H1 (cell line): ENCODE results near the gene CRYM. TPM values are rescaled to one million over a fixed set of nuclear protein-coding genes. Genes with fewer than 3 reads are reported as not detected.

ENCODE experiments used
- CTCF ChIA-PET: fragments of 300-600 bp; sonication (Branson Sonifier 250); formaldehyde crosslinking; loops from one replicate; lab custom pipeline; 2021; ENCODE audit not compliant: partially characterized antibody; lab: Charles Lee
- POLR2A ChIA-PET: fragments of 300-600 bp; sonication (Branson Sonifier 250); formaldehyde crosslinking; loops from one replicate; lab custom pipeline; 2021; ENCODE audit warnings: inconsistent platforms; ENCODE audit not compliant: partially characterized antibody; lab: Charles Lee
- DNase-seq, 2 experiments: peaks; one replicate each; pipeline versions ENCODE4 v3.0.0 to v3.0.0-alpha.2; 2010 to 2022; ENCODE audit warnings: low spot score in 2 of 2, low read depth in 1 of 2, mixed read lengths in 1 of 2
- FAIRE-seq: peaks from 2 replicates; lab custom pipeline; 2011; peaks lifted over from hg19 to GRCh38; lab: Jason Lieb, UNC
- H2AFZ ChIP-seq: 2 replicates; pipeline ENCODE4 v1.8.1; 2012; ENCODE audit warnings: low read length, inconsistent platforms
- H2AK5ac ChIP-seq: 2 replicates; pipeline ENCODE4 v1.6.1; 2013; ENCODE audit warnings: low read depth, low read length
- H2BK120ac ChIP-seq: replicated peaks from 2 replicates; pipeline ENCODE3; 2013; ENCODE audit warnings: low read depth, low read length, inconsistent platforms
- H2BK12ac ChIP-seq: 2 replicates; pipeline ENCODE4 v1.6.1; 2013; ENCODE audit warnings: low read depth, low read length
- H2BK15ac ChIP-seq: 2 replicates; pipeline ENCODE4 v1.6.1; 2013; ENCODE audit warnings: low read length
- H2BK20ac ChIP-seq: 2 replicates; pipeline ENCODE4 v1.6.1; 2013; ENCODE audit warnings: low read length
- H2BK5ac ChIP-seq: 2 replicates; pipeline ENCODE4 v1.6.1; 2013; ENCODE audit warnings: low read depth, low read length
- H3K14ac ChIP-seq: 2 replicates; pipeline ENCODE4 v1.6.1; 2013; ENCODE audit warnings: inconsistent platforms; ENCODE audit not compliant: insufficient read length
- H3K18ac ChIP-seq: 2 replicates; pipeline ENCODE4 v1.6.1; 2013; ENCODE audit warnings: low read length; ENCODE audit errors: extremely low read depth
- H3K23ac ChIP-seq: 2 replicates; pipeline ENCODE4 v1.6.1; 2013; ENCODE audit warnings: inconsistent platforms; ENCODE audit not compliant: insufficient read length
- H3K23me2 ChIP-seq: 2 replicates; pipeline ENCODE4 v1.6.1; 2013; ENCODE audit warnings: low read depth, low read length
- H3K27ac ChIP-seq: 2 replicates; pipeline ENCODE4 v1.6.1; 2011; ENCODE audit warnings: low read depth, low read length, inconsistent platforms
- H3K27me3 ChIP-seq, 4 experiments: replicated peaks in 1 of 4; 1 replicate in 1 of 4; 2 replicates in 3 of 4; pipeline versions ENCODE4 v1.6.1 to v1.8.1; 2011 to 2013; ENCODE audit warnings: low read length in 3 of 4, mild to moderate bottlenecking in 3 of 4, inconsistent platforms in 2 of 4, mixed read lengths in 2 of 4, moderate library complexity in 1 of 4; ENCODE audit not compliant: control insufficient read depth in 3 of 4, insufficient read depth in 3 of 4; ENCODE audit errors: extremely low read depth in 1 of 4
- H3K36me3 ChIP-seq, 4 experiments: 2 replicates each; pipeline versions ENCODE4 v1.6.1 to v1.8.1; 2011 to 2013; ENCODE audit warnings: mild to moderate bottlenecking in 4 of 4, low read length in 3 of 4, moderate library complexity in 2 of 4, control low read depth in 1 of 4, inconsistent platforms in 1 of 4; ENCODE audit not compliant: insufficient read depth in 4 of 4, control insufficient read depth in 2 of 4
- H3K4ac ChIP-seq: replicated peaks from 2 replicates; pipeline ENCODE3; 2013; ENCODE audit warnings: low read length, low read depth, mixed read lengths, inconsistent platforms; ENCODE audit not compliant: insufficient read length
- H3K4me1 ChIP-seq, 4 experiments: replicated peaks in 1 of 4; 1 replicate in 1 of 4; 2 replicates in 3 of 4; pipeline versions ENCODE4 v1.6.1 to v1.8.1; 2011 to 2013; ENCODE audit warnings: low read length in 3 of 4, inconsistent platforms in 2 of 4, mixed read lengths in 1 of 4; ENCODE audit not compliant: insufficient read depth in 4 of 4, control insufficient read depth in 3 of 4
- H3K4me2 ChIP-seq, 2 experiments: 2 replicates each; pipeline versions ENCODE4 v1.6.1 to v1.8.1; 2011 to 2013; ENCODE audit warnings: low read depth in 2 of 2, low read length in 2 of 2, control low read depth in 1 of 2, inconsistent platforms in 1 of 2, mild to moderate bottlenecking in 1 of 2; ENCODE audit not compliant: insufficient read depth in 1 of 2
- H3K4me3 ChIP-seq, 4 experiments: fragments of 200-600, 300-600 bp in 1 of 4; sonication (generic), shearing (Covaris generic), sonication (Bioruptor Twin) in 1 of 4; 2 replicates each; pipeline versions ENCODE4 v1.5.1 to v1.8.1; 2011 to 2016; ENCODE audit warnings: low read length in 4 of 4, low read depth in 3 of 4, control low read depth in 2 of 4, inconsistent platforms in 2 of 4, mild to moderate bottlenecking in 2 of 4, mixed read lengths in 1 of 4, moderate library complexity in 1 of 4; ENCODE audit not compliant: insufficient read depth in 2 of 4; ENCODE audit errors: extremely low read depth in 1 of 4
- H3K56ac ChIP-seq: replicated peaks from 2 replicates; pipeline ENCODE3; 2013; ENCODE audit warnings: low read depth, mild to moderate bottlenecking, mixed read lengths, low read length, inconsistent platforms; ENCODE audit not compliant: insufficient read length
- H3K79me1 ChIP-seq: 2 replicates; pipeline ENCODE4 v1.6.1; 2013; ENCODE audit warnings: low read depth, low read length, control low read depth
- H3K79me2 ChIP-seq, 2 experiments: 2 replicates each; pipeline versions ENCODE4 v1.6.1 to v1.8.1; 2012 to 2013; ENCODE audit warnings: low read length in 2 of 2, mild to moderate bottlenecking in 2 of 2, inconsistent platforms in 1 of 2; ENCODE audit not compliant: insufficient read depth in 2 of 2, control insufficient read depth in 1 of 2
- H3K9ac ChIP-seq, 4 experiments: replicated peaks in 1 of 4; 1 replicate in 1 of 4; 2 replicates in 3 of 4; pipeline versions ENCODE4 v1.6.1 to v1.8.1; 2011 to 2013; ENCODE audit warnings: low read depth in 3 of 4, low read length in 3 of 4, control low read depth in 2 of 4, mild to moderate bottlenecking in 2 of 4, moderate library complexity in 2 of 4, inconsistent platforms in 1 of 4; ENCODE audit errors: extremely low read depth in 1 of 4
- H3K9me3 ChIP-seq, 2 experiments: 2 replicates each; pipeline versions ENCODE4 v1.6.1 to v1.8.1; 2012 to 2013; ENCODE audit warnings: mild to moderate bottlenecking in 2 of 2, moderate library complexity in 2 of 2, control low read depth in 1 of 2, inconsistent platforms in 1 of 2, low read depth in 1 of 2, low read length in 1 of 2, mixed read lengths in 1 of 2; ENCODE audit not compliant: insufficient read depth in 2 of 2
- H4K20me1 ChIP-seq, 2 experiments: replicated peaks in 1 of 2; 2 replicates each; pipeline versions ENCODE3 to v1.8.1; 2011 to 2013; ENCODE audit warnings: inconsistent platforms in 2 of 2, low read length in 2 of 2, mild to moderate bottlenecking in 1 of 2; ENCODE audit not compliant: insufficient read depth in 2 of 2, control insufficient read depth in 1 of 2
- H4K5ac ChIP-seq: 2 replicates; pipeline ENCODE4 v1.6.1; 2013; ENCODE audit warnings: low read length, low read depth, mixed read lengths, inconsistent platforms; ENCODE audit not compliant: insufficient read length
- H4K8ac ChIP-seq: 2 replicates; pipeline ENCODE4 v1.8.0; 2013; ENCODE audit warnings: mild to moderate bottlenecking, moderate library complexity, low read length, inconsistent platforms; ENCODE audit not compliant: insufficient read depth; ENCODE audit errors: extremely low read depth
- H4K91ac ChIP-seq: replicated peaks from 2 replicates; pipeline ENCODE3; 2013; ENCODE audit warnings: low read length, mixed read lengths, inconsistent platforms; ENCODE audit not compliant: insufficient read length
- BCL11A ChIP-seq, 2 experiments: IDR thresholded peaks; one replicate each; pipeline ENCODE4 v1.6.1; 2011; ENCODE audit warnings: low read depth in 2 of 2, low read length in 2 of 2, mild to moderate bottlenecking in 2 of 2
- CBX5 ChIP-seq: fragments of 300-800, 300-1000 bp; sonication (generic); IDR thresholded peaks from 2 replicates; pipeline ENCODE4 v1.7.1; 2016; ENCODE audit warnings: antibody characterized with exemption, low read length, low read depth
- CBX8 ChIP-seq: fragments of 300-800, 300-1000 bp; sonication (generic); IDR thresholded peaks from 2 replicates; pipeline ENCODE4 v1.7.1; 2016; ENCODE audit warnings: low read depth, low read length, borderline replicate concordance
- EZH2 ChIP-seq: fragments of 200-600 bp; sonication (generic); IDR thresholded peaks from 2 replicates; pipeline ENCODE4 v1.7.1; 2012; ENCODE audit warnings: low read depth, mild to moderate bottlenecking, moderate library complexity, low read length, inconsistent platforms; ENCODE audit not compliant: severe bottlenecking
- GABPA ChIP-seq: IDR thresholded peaks from 2 replicates; pipeline ENCODE4 v1.6.1; 2011; ENCODE audit warnings: mild to moderate bottlenecking, low read length, moderate library complexity, borderline replicate concordance; ENCODE audit not compliant: insufficient read depth
- HDAC6 ChIP-seq: IDR thresholded peaks from one replicate; pipeline ENCODE4 v1.7.1; 2012; ENCODE audit warnings: low read depth, mild to moderate bottlenecking, inconsistent platforms, low read length, moderate library complexity
- KDM1A ChIP-seq: fragments of 200-600, 300-600 bp; sonication (generic); IDR thresholded peaks from 2 replicates; pipeline ENCODE4 v1.7.1; 2016; ENCODE audit warnings: mild to moderate bottlenecking, low read length, borderline replicate concordance
- KDM4A ChIP-seq: IDR thresholded peaks from one replicate; pipeline ENCODE4 v1.7.1; 2012; ENCODE audit warnings: low read depth, mild to moderate bottlenecking, moderate library complexity, low read length, inconsistent platforms; ENCODE audit not compliant: severe bottlenecking
- POU5F1 ChIP-seq: IDR thresholded peaks from 2 replicates; pipeline ENCODE4 v1.6.1; 2011; ENCODE audit warnings: low read depth, mild to moderate bottlenecking, low read length, moderate library complexity
- SP2 ChIP-seq: IDR thresholded peaks from 2 replicates; pipeline ENCODE4 v1.6.1; 2012; ENCODE audit warnings: mild to moderate bottlenecking, low read length, inconsistent platforms
- TEAD4 ChIP-seq: IDR thresholded peaks from 2 replicates; pipeline ENCODE4 v1.6.1; 2012; ENCODE audit warnings: low read depth, low read length, inconsistent platforms, mixed read lengths
- WGBS, 2 experiments: shearing (Covaris generic) in 1 of 2; methylation state at CpG; one replicate each; pipeline versions ENCODE4 v1.1.6 to v1.1.7; 2013 to 2015; ENCODE audit warnings: low lambda C conversion rate in 2 of 2, mixed read lengths in 2 of 2, inconsistent platforms in 1 of 2, low coverage in 1 of 2, missing lambda C conversion rate in 1 of 2; ENCODE audit not compliant: insufficient replicate concordance in 2 of 2, insufficient coverage in 1 of 2, insufficient read length in 1 of 2; ENCODE audit errors: extremely low coverage in 1 of 2, missing lambda C conversion rate in 1 of 2; 5-methylcytosine and 5-hydroxymethylcytosine counted together
- polyA plus RNA-seq, 7 experiments: library from polyadenylated mRNA; depleted of rRNA in 3 of 7; stranded (reverse) in 5 of 7; unstranded in 2 of 7; fragments of >200 nt in 5 of 7; fragments of 200-250 nt in 2 of 7; gene quantifications; 1 replicate in 5 of 7; 2 replicates in 1 of 7; 4 replicates in 1 of 7; pipeline versions ENCODE4 v1.2.1 to v1.2.3, GENCODE V29; 2011 to 2013; ENCODE audit warnings: missing spikeins in 2 of 7, mixed read lengths in 2 of 7
- total RNA-seq: library from RNA; stranded (reverse); fragmentation: NEBNext Ultra II Directional; extraction: Animal tissue kit (Norgen Biotek cat#: 25700); gene quantifications from 2 replicates; pipeline ENCODE4 v1.2.1, GENCODE V29; 2021
- TF ChIP-seq, protein P1 (sequence below): IDR thresholded peaks from 2 replicates; pipeline ENCODE4 v1.6.1; 2011; ENCODE audit warnings: low read depth, mild to moderate bottlenecking, low read length; ENCODE audit not compliant: insufficient read depth

The CRYM gene
- total and polyA plus RNA-seq, 2 of the 8 experiments (the other 6 are each of a cell fraction or from before 2014, with no cell fraction given), result 12.9 to 40.4 TPM

- H3K4me2 ChIP-seq, result no peak overlapping the region
- H3K4me1 ChIP-seq, result no peaks in the 10 kb centered on the region
- no peak overlapping the region for H2BK120ac ChIP-seq
- no peak overlapping the region for H3K4me3 ChIP-seq
- no peak overlapping the region for H2AK5ac ChIP-seq
- no peaks in the 10 kb centered on the region for H3K27me3 ChIP-seq
- H3K23ac ChIP-seq, result no peak overlapping the region
- DNase-seq (no peak), FAIRE-seq (no peak)
- POLR2A ChIA-PET, result interaction anchor here (0.5 kb wide), 1 partner anchor 50 kb away, joined by 3 read pairs; no protein-coding TSS in a partner anchor
- no peak overlapping the region for H3K9ac ChIP-seq
- H2BK12ac ChIP-seq, result no peak overlapping the region
- no peak overlapping the region for H3K56ac ChIP-seq
- no peak overlapping the region for H3K4ac ChIP-seq
- H3K27ac ChIP-seq, result no peak overlapping the region
- H4K91ac ChIP-seq, result no peak overlapping the region
- no peak overlapping the region for H2BK15ac ChIP-seq
- no peaks in the 10 kb centered on the region for H3K79me2 ChIP-seq
- WGBS, 2 experiments, result 92% methylated on average over 9 of the region's 9 CpGs; no CpG with 5 or more reads in 1 of the 2 experiments
- H3K14ac ChIP-seq, result no peak overlapping the region
- no peaks in the 10 kb centered on the region for H3K23me2 ChIP-seq
- CTCF ChIA-PET, result interaction anchor here (0.7 to 3.8 kb wide), 5 partner anchors 11 to 77 kb away, joined by 3 to 18 read pairs (median 3); partner anchors contain the start of gene CRYM
- H3K18ac ChIP-seq, result no peak overlapping the region
- H3K36me3 ChIP-seq, result no peaks in the 10 kb centered on the region; a peak in 1 of 8 replicates
- H2BK20ac ChIP-seq, result no peak overlapping the region
- H4K8ac ChIP-seq, result no peak overlapping the region
- no peaks in the 10 kb centered on the region for H3K9me3 ChIP-seq
- H2BK5ac ChIP-seq, result no peak overlapping the region
- no peak overlapping the region for H2AFZ ChIP-seq
- H3K79me1 ChIP-seq, result no peaks in the 10 kb centered on the region
- H4K20me1 ChIP-seq, result no peaks in the 10 kb centered on the region
- no peak overlapping the region for H4K5ac ChIP-seq
- no peak for TF ChIP-seq EZH2
- TF ChIP-seq KDM4A, result no peak
- no peak for TF ChIP-seq POU5F1
- TF ChIP-seq GABPA, result no peak
- TF ChIP-seq HDAC6, result no peak
- no peak for TF ChIP-seq TEAD4
- no peak for TF ChIP-seq SP2
- no peak for TF ChIP-seq BCL11A (IDR thresholded peaks at IDR 0.05; ENCODE audit: low read depth in 2 of 2, low read length in 2 of 2)
- TF ChIP-seq CBX8, result no peak
- TF ChIP-seq, protein P1, sequence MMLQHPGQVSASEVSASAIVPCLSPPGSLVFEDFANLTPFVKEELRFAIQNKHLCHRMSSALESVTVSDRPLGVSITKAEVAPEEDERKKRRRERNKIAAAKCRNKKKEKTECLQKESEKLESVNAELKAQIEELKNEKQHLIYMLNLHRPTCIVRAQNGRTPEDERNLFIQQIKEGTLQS, result no peak
- TF ChIP-seq CBX5, result no peak
- no peak for TF ChIP-seq KDM1A
Measured at GRCh38 chr16:21265104-21265837, 12.8 kb downstream of the CRYM start.
